Neural progenitor cell (in vitro differentiated cells): ENCODE data around the gene SLX4IP. TPM values are rescaled to one million over a fixed set of nuclear protein-coding genes. Genes with fewer than 3 reads are reported as not detected.

Source experiments
- DNase-seq: peaks from one replicate; pipeline ENCODE4 v3.0.0-alpha.2; 2016; ENCODE audit warnings: low spot score
- H2AFZ ChIP-seq: fragments of 200-600 bp; sonication (generic); replicated peaks from 2 replicates; pipeline ENCODE4 v1.6.1; 2016; ENCODE audit warnings: antibody characterized with exemption
- H3F3A ChIP-seq: fragments of 200-600 bp; sonication (generic); 2 replicates; pipeline ENCODE4 v1.6.1; 2016; ENCODE audit warnings: antibody characterized with exemption, low read depth
- H3K27ac ChIP-seq: fragments of 200-600 bp; sonication (generic); 2 replicates; pipeline ENCODE4 v1.5.1; 2016; ENCODE audit warnings: mild to moderate bottlenecking
- H3K27me3 ChIP-seq: fragments of 200-600 bp; sonication (generic); 2 replicates; pipeline ENCODE4 v1.6.1; 2016; ENCODE audit warnings: mild to moderate bottlenecking, moderate library complexity
- H3K36me3 ChIP-seq: fragments of 200-600 bp; sonication (generic); 2 replicates; pipeline ENCODE4 v1.5.1; 2016
- H3K4me1 ChIP-seq: fragments of 200-600 bp; sonication (generic); 2 replicates; pipeline ENCODE4 v1.6.1; 2016; ENCODE audit warnings: mixed run types
- H3K4me2 ChIP-seq: fragments of 200-600 bp; sonication (generic); 2 replicates; pipeline ENCODE4 v1.6.1; 2016
- H3K4me3 ChIP-seq: fragments of 200-600 bp; sonication (generic); 2 replicates; pipeline ENCODE4 v1.5.1; 2016
- H3K79me2 ChIP-seq: fragments of 200-600 bp; sonication (generic); 2 replicates; pipeline ENCODE4 v1.6.1; 2016; ENCODE audit warnings: low read depth
- H3K9ac ChIP-seq: fragments of 200-600 bp; sonication (generic); 2 replicates; pipeline ENCODE4 v1.6.1; 2016
- H3K9me3 ChIP-seq: fragments of 200-600 bp; sonication (generic); 2 replicates; pipeline ENCODE4 v1.5.1; 2016; ENCODE audit warnings: low read depth
- H4K20me1 ChIP-seq: fragments of 200-600 bp; sonication (generic); 2 replicates; pipeline ENCODE4 v1.6.1; 2016; ENCODE audit warnings: low read depth
- H3K27ac Mint-ChIP-seq: 3 replicates; pipeline ENCODE4 v1.8.0; 2021; ENCODE audit warnings: mixed read lengths
- H3K27me3 Mint-ChIP-seq: 2 replicates; pipeline ENCODE4 v1.8.0; 2022; ENCODE audit warnings: low read depth, mild to moderate bottlenecking, inconsistent platforms, moderate library complexity, mixed read lengths; ENCODE audit not compliant: insufficient read depth
- H3K36me3 Mint-ChIP-seq: 3 replicates; pipeline ENCODE4 v1.8.0; 2021; ENCODE audit warnings: mixed read lengths
- H3K4me1 Mint-ChIP-seq: 3 replicates; pipeline ENCODE4 v1.8.0; 2021; ENCODE audit warnings: mixed read lengths
- H3K4me3 Mint-ChIP-seq: 3 replicates; pipeline ENCODE4 v1.8.0; 2021; ENCODE audit warnings: mild to moderate bottlenecking, moderate library complexity, mixed read lengths
- H3K9me3 Mint-ChIP-seq: 3 replicates; pipeline ENCODE4 v1.8.0; 2020; ENCODE audit warnings: mixed read lengths
- EZH2 ChIP-seq: fragments of 200-600 bp; sonication (generic); IDR thresholded peaks from 2 replicates; pipeline ENCODE4 v1.6.1; 2017; ENCODE audit warnings: antibody characterized with exemption, mild to moderate bottlenecking, moderate library complexity
- EZH2phosphoT487 ChIP-seq: fragments of 200-600 bp; sonication (generic); IDR thresholded peaks from 2 replicates; pipeline ENCODE4 v1.6.1; 2017; ENCODE audit warnings: antibody characterized with exemption
- total RNA-seq: library from RNA; depleted of rRNA; stranded (reverse); fragments of >200 nt; gene quantifications from 2 replicates; pipeline ENCODE4 v1.2.3, GENCODE V29; 2015; ENCODE audit warnings: low replicate concordance
- TF ChIP-seq, protein P1 (sequence below): fragments of 200-600 bp; sonication (generic); IDR thresholded peaks from 2 replicates; pipeline ENCODE4 v1.5.1; 2017; ENCODE audit warnings: antibody characterized with exemption, mild to moderate bottlenecking

The SLX4IP gene
- total RNA-seq, 1 donor from 2014 or later = 9.5 TPM

DNA sequence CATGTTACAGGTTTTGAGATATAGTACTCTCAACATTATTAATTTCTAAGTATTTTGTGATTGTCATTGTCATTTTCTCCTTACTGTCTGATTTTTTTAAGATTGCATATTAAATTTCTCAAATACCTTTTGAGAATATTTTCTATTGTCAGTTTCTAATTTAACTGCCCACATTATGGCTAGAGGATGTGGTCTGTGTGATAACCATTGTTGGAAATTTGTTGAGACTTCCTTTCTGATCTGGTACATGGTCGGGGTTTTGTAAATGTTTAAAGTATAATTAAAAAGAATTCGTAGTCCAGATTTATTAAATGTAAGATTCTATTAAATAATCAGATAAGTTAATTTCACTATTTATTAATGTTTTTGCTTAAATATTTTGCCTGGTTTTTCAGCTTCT, 60.1 kb downstream of the SLX4IP start:
- H3K4me3 ChIP-seq = no peak overlapping the region
- peaks cover 25% of the 10 kb centered on the region for H3K4me1 Mint-ChIP-seq
- H3K9me3 Mint-ChIP-seq = peaks cover 2% of the 10 kb centered on the region
- H3K36me3 Mint-ChIP-seq = peaks cover 2% of the 10 kb centered on the region
- peaks cover 27% of the 10 kb centered on the region for H3K4me1 ChIP-seq
- no peak overlapping the region for H3K9ac ChIP-seq
- no peaks in the 10 kb centered on the region for H3K27me3 ChIP-seq
- H3K79me2 ChIP-seq = peaks cover 17% of the 10 kb centered on the region
- peaks cover 12% of the 10 kb centered on the region for H3F3A ChIP-seq
- H3K27me3 Mint-ChIP-seq = no peaks in the 10 kb centered on the region
- TF ChIP-seq EZH2phosphoT487 = no peak
- TF ChIP-seq EZH2 = no peak
- TF ChIP-seq, protein P1, sequence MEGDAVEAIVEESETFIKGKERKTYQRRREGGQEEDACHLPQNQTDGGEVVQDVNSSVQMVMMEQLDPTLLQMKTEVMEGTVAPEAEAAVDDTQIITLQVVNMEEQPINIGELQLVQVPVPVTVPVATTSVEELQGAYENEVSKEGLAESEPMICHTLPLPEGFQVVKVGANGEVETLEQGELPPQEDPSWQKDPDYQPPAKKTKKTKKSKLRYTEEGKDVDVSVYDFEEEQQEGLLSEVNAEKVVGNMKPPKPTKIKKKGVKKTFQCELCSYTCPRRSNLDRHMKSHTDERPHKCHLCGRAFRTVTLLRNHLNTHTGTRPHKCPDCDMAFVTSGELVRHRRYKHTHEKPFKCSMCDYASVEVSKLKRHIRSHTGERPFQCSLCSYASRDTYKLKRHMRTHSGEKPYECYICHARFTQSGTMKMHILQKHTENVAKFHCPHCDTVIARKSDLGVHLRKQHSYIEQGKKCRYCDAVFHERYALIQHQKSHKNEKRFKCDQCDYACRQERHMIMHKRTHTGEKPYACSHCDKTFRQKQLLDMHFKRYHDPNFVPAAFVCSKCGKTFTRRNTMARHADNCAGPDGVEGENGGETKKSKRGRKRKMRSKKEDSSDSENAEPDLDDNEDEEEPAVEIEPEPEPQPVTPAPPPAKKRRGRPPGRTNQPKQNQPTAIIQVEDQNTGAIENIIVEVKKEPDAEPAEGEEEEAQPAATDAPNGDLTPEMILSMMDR = no peak
- no peaks in the 10 kb centered on the region for H3K9me3 ChIP-seq
- H3K4me3 Mint-ChIP-seq = no peak overlapping the region
- no peak overlapping the region for H3K27ac ChIP-seq
- H3K4me2 ChIP-seq = no peak overlapping the region
- no peak overlapping the region for H2AFZ ChIP-seq
- no peaks in the 10 kb centered on the region for H4K20me1 ChIP-seq
- DNase-seq = no peak
- no peak overlapping the region for H3K27ac Mint-ChIP-seq
- H3K36me3 ChIP-seq = no peaks in the 10 kb centered on the region

DNA sequence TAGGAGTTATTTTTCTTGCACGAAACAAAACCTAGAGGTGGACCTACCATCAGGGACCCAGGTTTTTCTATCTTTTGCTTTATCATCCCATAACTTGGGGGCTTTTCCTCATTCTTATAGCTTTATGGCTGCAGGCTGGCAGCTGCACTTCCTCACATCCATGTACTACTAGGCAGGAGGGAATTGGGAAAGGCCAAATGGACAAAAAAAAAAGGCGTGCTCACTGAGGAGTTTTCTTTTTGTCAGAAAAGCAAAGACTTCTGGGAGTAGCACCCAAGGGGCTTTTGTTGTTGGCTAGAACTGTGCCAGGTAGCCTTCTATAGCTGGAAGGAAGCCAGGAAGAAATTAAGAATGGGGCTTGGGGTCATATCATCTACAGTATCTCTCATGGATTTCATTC, 61.4 kb downstream of the SLX4IP start:
- Mint-ChIP-seq H3K4me3 (no peak overlapping the region), H3K27me3 (no peaks in the 10 kb centered on the region), H3K27ac (no peak overlapping the region), H3K9me3 (peaks cover 2% of the 10 kb centered on the region), H3K36me3 (peaks cover 2% of the 10 kb centered on the region), H3K4me1 (peaks cover 21% of the 10 kb centered on the region)
- Histone ChIP-seq H3K27me3 (no peaks in the 10 kb centered on the region), H3K4me3 (no peak overlapping the region), H3K9me3 (no peaks in the 10 kb centered on the region), H3K79me2 (peaks cover 17% of the 10 kb centered on the region), H3K4me2 (no peak overlapping the region), H3F3A (no peaks in the 10 kb centered on the region), H3K36me3 (no peaks in the 10 kb centered on the region), H3K4me1 (peaks cover 21% of the 10 kb centered on the region), H3K9ac (no peak overlapping the region), H2AFZ (no peak overlapping the region), H4K20me1 (no peaks in the 10 kb centered on the region), H3K27ac (peak overlapping the region; percentile 52)
- TF ChIP-seq EZH2phosphoT487 = no peak
- no peak for TF ChIP-seq EZH2
- TF ChIP-seq, protein P1 = no peak
- no peak for DNase-seq

DNA sequence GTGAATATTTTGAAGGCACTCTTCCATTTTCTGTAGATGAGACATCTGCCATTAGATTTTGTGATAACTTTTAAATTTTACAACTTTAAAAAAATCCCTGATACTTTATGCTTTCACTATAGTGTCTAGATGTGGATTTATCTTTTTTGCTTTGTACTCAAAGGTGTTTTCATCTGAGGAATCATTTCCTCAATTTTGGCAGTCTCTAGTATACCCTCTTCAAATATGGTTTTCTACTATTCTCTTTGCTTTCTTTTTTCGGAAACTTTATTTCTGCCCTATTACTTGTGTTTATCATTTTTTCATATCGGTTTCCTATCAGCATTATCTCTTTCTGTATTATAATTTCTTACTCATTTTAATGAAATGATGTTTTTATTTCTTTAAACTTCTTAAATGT, 62.2 kb downstream of the SLX4IP start:
- H4K20me1 ChIP-seq = no peaks in the 10 kb centered on the region
- no peak overlapping the region for H3K9ac ChIP-seq
- Mint-ChIP-seq H3K4me3 (no peak overlapping the region), H3K27me3 (no peaks in the 10 kb centered on the region), H3K4me1 (peaks cover 16% of the 10 kb centered on the region), H3K36me3 (peaks cover 2% of the 10 kb centered on the region), H3K27ac (no peak overlapping the region), H3K9me3 (peaks cover 2% of the 10 kb centered on the region)
- H3K4me3 ChIP-seq = no peak overlapping the region
- H3K4me1 ChIP-seq = peaks cover 20% of the 10 kb centered on the region
- DNase-seq = no peak
- H3K27ac ChIP-seq = no peak overlapping the region
- H2AFZ ChIP-seq = no peak overlapping the region
- H3K79me2 ChIP-seq = peaks cover 13% of the 10 kb centered on the region
- no peak overlapping the region for H3K4me2 ChIP-seq
- H3K9me3 ChIP-seq = no peaks in the 10 kb centered on the region
- H3K36me3 ChIP-seq = no peaks in the 10 kb centered on the region
- no peaks in the 10 kb centered on the region for H3K27me3 ChIP-seq
- H3F3A ChIP-seq = no peaks in the 10 kb centered on the region
- TF ChIP-seq, protein P1 = no peak
- no peak for TF ChIP-seq EZH2
- no peak for TF ChIP-seq EZH2phosphoT487
